IMR-90 (cell line): ENCODE measurements around the gene ASH1L. TPM values are rescaled to one million over a fixed set of nuclear protein-coding genes. Genes with fewer than 3 reads are reported as not detected.

Source experiments
- ATAC-seq: fragments of 200-7000 bp; cut with Tn5 transposase; 2 replicates; pipeline ENCODE4 v1.9.1; 2020; ENCODE audit warnings: low read depth, mild to moderate bottlenecking, moderate library complexity
- BruUV-seq: library from RNA; stranded (reverse); fragments of 400-500 nt; replicated peaks from 2 replicates; lab custom pipeline; 2021; lab: Mats Ljungman, UMichigan
- CTCF ChIA-PET: fragments of 300-600 bp; formaldehyde crosslinking; extraction: SDS; loops from one replicate; lab custom pipeline; 2021; ENCODE audit warnings: antibody characterized with exemption; lab: Yijun Ruan, JAX
- POLR2A ChIA-PET: fragments of 300-600 bp; sonication (Branson Sonifier 250); formaldehyde crosslinking; loops from one replicate; lab custom pipeline; 2022; ENCODE audit warnings: antibody characterized with exemption; ENCODE audit not compliant: unreplicated experiment; lab: Charles Lee
- DNase-seq: peaks from one replicate; pipeline ENCODE4 v3.0.0; 2013
- H2AFZ ChIP-seq: replicated peaks from 2 replicates; pipeline ENCODE3; 2013; ENCODE audit warnings: low read length, mild to moderate bottlenecking; ENCODE audit not compliant: poor library complexity
- H2AK5ac ChIP-seq: 2 replicates; pipeline ENCODE4 v1.6.1; 2013; ENCODE audit warnings: low read depth, low read length, inconsistent platforms
- H2AK9ac ChIP-seq: replicated peaks from 2 replicates; pipeline ENCODE3; 2013; ENCODE audit warnings: mild to moderate bottlenecking, low read depth, low read length, moderate library complexity; ENCODE audit not compliant: poor library complexity
- H2BK120ac ChIP-seq: 2 replicates; pipeline ENCODE4 v1.6.1; 2013; ENCODE audit warnings: low read depth, low read length, inconsistent platforms
- H2BK15ac ChIP-seq: 3 replicates; pipeline ENCODE4 v1.6.1; 2013; ENCODE audit warnings: low read depth, low read length, inconsistent platforms
- H2BK20ac ChIP-seq: 2 replicates; pipeline ENCODE4 v1.6.1; 2013; ENCODE audit warnings: low read depth, mild to moderate bottlenecking, inconsistent platforms, low read length, moderate library complexity
- H2BK5ac ChIP-seq: 2 replicates; pipeline ENCODE4 v1.6.1; 2013; ENCODE audit warnings: mild to moderate bottlenecking, low read depth, low read length, inconsistent platforms; ENCODE audit not compliant: poor library complexity, severe bottlenecking
- H3K14ac ChIP-seq: replicated peaks from 2 replicates; pipeline ENCODE4 v1.6.1; 2013; ENCODE audit warnings: low read depth, low read length, inconsistent platforms
- H3K18ac ChIP-seq: 2 replicates; pipeline ENCODE4 v1.6.1; 2013; ENCODE audit warnings: low read depth, low read length, control low read depth
- H3K23ac ChIP-seq: 2 replicates; pipeline ENCODE4 v1.6.1; 2013; ENCODE audit warnings: low read depth, low read length, inconsistent platforms
- H3K27ac ChIP-seq: 2 replicates; pipeline ENCODE4 v1.5.1; 2013; ENCODE audit warnings: mild to moderate bottlenecking, control low read depth, low read length; ENCODE audit not compliant: insufficient read depth
- H3K27me3 ChIP-seq: 2 replicates; pipeline ENCODE4 v1.6.1; 2013; ENCODE audit warnings: low read length; ENCODE audit not compliant: control insufficient read depth, insufficient read depth
- H3K36me3 ChIP-seq: 2 replicates; pipeline ENCODE4 v1.6.1; 2013; ENCODE audit warnings: low read length, mixed read lengths; ENCODE audit not compliant: control insufficient read depth, insufficient read depth
- H3K4ac ChIP-seq: 2 replicates; pipeline ENCODE4 v1.6.1; 2013; ENCODE audit warnings: low read depth, low read length, inconsistent platforms
- H3K4me1 ChIP-seq: 2 replicates; pipeline ENCODE4 v1.6.1; 2013; ENCODE audit warnings: low read length, mixed read lengths; ENCODE audit not compliant: control insufficient read depth, insufficient read depth
- H3K4me2 ChIP-seq: 2 replicates; pipeline ENCODE4 v1.6.1; 2013; ENCODE audit warnings: low read depth, mild to moderate bottlenecking, control low read depth, low read length, moderate library complexity
- H3K4me3 ChIP-seq: 2 replicates; pipeline ENCODE4 v1.5.1; 2013; ENCODE audit warnings: low read depth, mild to moderate bottlenecking, control low read depth, low read length, moderate library complexity; ENCODE audit not compliant: insufficient read depth
- H3K56ac ChIP-seq: 2 replicates; pipeline ENCODE4 v1.6.1; 2013; ENCODE audit warnings: low read length, inconsistent platforms; ENCODE audit not compliant: insufficient read depth; ENCODE audit errors: extremely low read depth
- H3K79me1 ChIP-seq, 2 experiments: 2 replicates each; pipeline ENCODE4 v1.6.1; 2013; ENCODE audit warnings: low read length in 2 of 2, inconsistent platforms in 1 of 2, low read depth in 1 of 2
- H3K9ac ChIP-seq: 2 replicates; pipeline ENCODE4 v1.6.1; 2013; ENCODE audit warnings: low read depth, low read length, control low read depth
- H3K9me1 ChIP-seq: 2 replicates; pipeline ENCODE4 v1.6.1; 2013; ENCODE audit warnings: low read length, inconsistent platforms; ENCODE audit not compliant: insufficient read depth
- H3K9me3 ChIP-seq: 2 replicates; pipeline ENCODE4 v1.6.1; 2013; ENCODE audit warnings: low read length; ENCODE audit not compliant: control insufficient read depth, insufficient read depth
- H4K20me1 ChIP-seq: 2 replicates; pipeline ENCODE4 v1.6.1; 2013; ENCODE audit warnings: low read length, inconsistent platforms; ENCODE audit not compliant: insufficient read depth
- H4K5ac ChIP-seq: 2 replicates; pipeline ENCODE4 v1.6.1; 2013; ENCODE audit warnings: mild to moderate bottlenecking, low read depth, low read length, control low read depth
- H4K8ac ChIP-seq, 2 experiments: 2 replicates each; pipeline ENCODE4 v1.6.1; 2013; ENCODE audit warnings: low read depth in 2 of 2, low read length in 2 of 2, control low read depth in 1 of 2, inconsistent platforms in 1 of 2
- H4K91ac ChIP-seq: 2 replicates; pipeline ENCODE4 v1.6.1; 2013; ENCODE audit warnings: low read depth, low read length, inconsistent platforms; ENCODE audit not compliant: insufficient read depth
- CEBPB ChIP-seq: IDR thresholded peaks from 2 replicates; pipeline ENCODE4 v1.6.1; 2012; ENCODE audit warnings: low read depth, low read length, improper control_type of control experiment
- CHD1 ChIP-seq: IDR thresholded peaks from 2 replicates; pipeline ENCODE4 v1.6.1; 2012; ENCODE audit warnings: low read depth, low read length, improper control_type of control experiment
- ELK1 ChIP-seq: fragments of 150-350 bp; IDR thresholded peaks from 2 replicates; pipeline ENCODE4 v1.6.1; 2016; ENCODE audit warnings: low read depth, mild to moderate bottlenecking, low read length, moderate library complexity, borderline replicate concordance
- FOS ChIP-seq: fragments of 150-350 bp; IDR thresholded peaks from 2 replicates; pipeline ENCODE4 v1.6.1; 2016; ENCODE audit warnings: low read depth, low read length
- MAFK ChIP-seq: IDR thresholded peaks from 2 replicates; pipeline ENCODE4 v1.6.1; 2012; ENCODE audit warnings: low read depth, low read length, improper control_type of control experiment
- MAZ ChIP-seq: IDR thresholded peaks from 2 replicates; pipeline ENCODE4 v1.6.1; 2012; ENCODE audit warnings: low read depth, mild to moderate bottlenecking, low read length, improper control_type of control experiment, moderate library complexity, borderline replicate concordance
- MXI1 ChIP-seq: IDR thresholded peaks from 2 replicates; pipeline ENCODE4 v1.6.1; 2012; ENCODE audit warnings: low read depth, mild to moderate bottlenecking, low read length, moderate library complexity, borderline replicate concordance
- NFE2L2 ChIP-seq: fragments of 150-350 bp; IDR thresholded peaks from 2 replicates; pipeline ENCODE4 v1.6.1; 2016; ENCODE audit warnings: low read depth, mild to moderate bottlenecking, low read length
- POLR2A ChIP-seq: IDR thresholded peaks from 2 replicates; pipeline ENCODE4 v1.6.1; 2012; ENCODE audit warnings: mild to moderate bottlenecking, low read depth, low read length
- RCOR1 ChIP-seq: IDR thresholded peaks from 2 replicates; pipeline ENCODE4 v1.6.1; 2012; ENCODE audit warnings: mild to moderate bottlenecking, low read length, improper control_type of control experiment; ENCODE audit not compliant: insufficient replicate concordance
- RFX5 ChIP-seq: IDR thresholded peaks from 2 replicates; pipeline ENCODE4 v1.8.0; 2012; ENCODE audit warnings: low read depth, mild to moderate bottlenecking, low read length, moderate library complexity
- SMC3 ChIP-seq: fragments of 150-350 bp; IDR thresholded peaks from 2 replicates; pipeline ENCODE4 v1.6.1; 2016; ENCODE audit warnings: low read depth, mild to moderate bottlenecking, antibody characterized with exemption, low read length, moderate library complexity
- WGBS, 2 experiments: methylation state at CpG; one replicate each; pipeline versions ENCODE4 v1.1.5 to v1.1.7; 2013; ENCODE audit warnings: missing lambda C conversion rate in 2 of 2; ENCODE audit not compliant: insufficient read length in 1 of 2; ENCODE audit errors: extremely low coverage in 2 of 2; 5-methylcytosine and 5-hydroxymethylcytosine counted together
- dilution Hi-C: fragments of 300-500 bp; cut with HindIII; formaldehyde crosslinking; loops from one replicate; pipeline ENCODE4 v1.14.3; 2018; ENCODE audit warnings: low sequenced_read_pairs; ENCODE audit not compliant: unreplicated experiment
- in situ Hi-C: fragments of 300-500 bp; cut with MboI; formaldehyde crosslinking; loops from 3 replicates; pipeline ENCODE4 v1.14.3; 2019; ENCODE audit warnings: low sequenced_read_pairs, inconsistent platforms, mixed read lengths
- intact Hi-C: fragments of 100-400 bp; cut with micrococcal nuclease; formaldehyde crosslinking; loops from 2 replicates; pipeline ENCODE4 v1.10.0; 2022
- polyA plus RNA-seq, 3 experiments: library from polyadenylated mRNA; depleted of rRNA; stranded (reverse); fragments of >200 nt; gene quantifications; 2 replicates each; pipeline ENCODE4 v1.2.3, GENCODE V29; 2012; ENCODE audit warnings: low replicate concordance in 1 of 3
- total RNA-seq: library from RNA; depleted of rRNA; stranded (reverse); fragments of >200 nt; gene quantifications from 2 replicates; pipeline ENCODE4 v1.2.3, GENCODE V29; 2012

ASH1L gene
- total and polyA plus RNA-seq, 2 of the 4 experiments (the other 2 are of a cell fraction), result 13.7 to 18.5 TPM

GRCh38 chr1:155474146-155474545 is 88.5 kb downstream of the ASH1L start:
- H4K8ac ChIP-seq, result no peak overlapping the region
- no peaks in the 10 kb centered on the region for H3K9me3 ChIP-seq
- H3K23ac ChIP-seq, result no peak overlapping the region
- no peak overlapping the region for H2AK5ac ChIP-seq
- H2BK120ac ChIP-seq, result no peak overlapping the region
- H3K14ac ChIP-seq, result no peak overlapping the region
- peaks cover 6% of the 10 kb centered on the region for H3K36me3 ChIP-seq
- no peak overlapping the region for H2BK20ac ChIP-seq
- dilution Hi-C loops (no loop called here), intact Hi-C loops (no loop called here), in situ Hi-C loops (no loop called here)
- H3K4me3 ChIP-seq, result no peak overlapping the region
- H3K18ac ChIP-seq, result no peak overlapping the region
- DNase-seq (no peak), ATAC-seq (no peak)
- H3K56ac ChIP-seq, result no peak overlapping the region
- peaks cover 6% of the 10 kb centered on the region for H3K9me1 ChIP-seq
- H3K4ac ChIP-seq, result no peak overlapping the region
- peaks cover 30 to 71% of the 10 kb centered on the region in 2 experiments for H3K79me1 ChIP-seq
- no TSS peak for BruUV-seq
- no peak overlapping the region for H3K9ac ChIP-seq
- no peak overlapping the region for H3K27ac ChIP-seq
- ChIA-PET CTCF (no interaction called here), POLR2A (no interaction called here)
- H4K20me1 ChIP-seq, result 0 out of 2 replicates have a peak, but pooled peaks cover under 1% of the 10 kb centered on the region
- no peak overlapping the region for H4K5ac ChIP-seq
- no peak overlapping the region for H2BK5ac ChIP-seq
- no peak overlapping the region for H4K91ac ChIP-seq
- no peak overlapping the region for H2AK9ac ChIP-seq
- TF ChIP-seq MXI1 (no peak), FOS (no peak), ELK1 (no peak), NFE2L2 (no peak), RFX5 (no peak), MAZ (no peak), RCOR1 (no peak), MAFK (no peak), CEBPB (no peak), SMC3 (no peak), POLR2A (no peak), CHD1 (no peak)
- WGBS, 2 experiments, result no CpG with 5 or more reads among the region's 5 CpGs
- H3K27me3 ChIP-seq, result no peaks in the 10 kb centered on the region
- H3K4me2 ChIP-seq, result no peak overlapping the region
- no peak overlapping the region for H2AFZ ChIP-seq
- no peak overlapping the region for H2BK15ac ChIP-seq
- no peaks in the 10 kb centered on the region; the same call in 1 of the 2 replicates for H3K4me1 ChIP-seq
